Parietal lobe (tissue), 1 donor: Measurements from ENCODE around the gene TTLL5. TPM values are rescaled to one million over a fixed set of nuclear protein-coding genes. Genes with fewer than 3 reads are reported as not detected.

Source experiments
- total RNA-seq: library from RNA; depleted of rRNA; stranded (reverse); fragments of >200 nt; gene quantifications from one replicate; pipeline ENCODE4 v1.2.3, GENCODE V29; 2014

The TTLL5 gene, protein sequence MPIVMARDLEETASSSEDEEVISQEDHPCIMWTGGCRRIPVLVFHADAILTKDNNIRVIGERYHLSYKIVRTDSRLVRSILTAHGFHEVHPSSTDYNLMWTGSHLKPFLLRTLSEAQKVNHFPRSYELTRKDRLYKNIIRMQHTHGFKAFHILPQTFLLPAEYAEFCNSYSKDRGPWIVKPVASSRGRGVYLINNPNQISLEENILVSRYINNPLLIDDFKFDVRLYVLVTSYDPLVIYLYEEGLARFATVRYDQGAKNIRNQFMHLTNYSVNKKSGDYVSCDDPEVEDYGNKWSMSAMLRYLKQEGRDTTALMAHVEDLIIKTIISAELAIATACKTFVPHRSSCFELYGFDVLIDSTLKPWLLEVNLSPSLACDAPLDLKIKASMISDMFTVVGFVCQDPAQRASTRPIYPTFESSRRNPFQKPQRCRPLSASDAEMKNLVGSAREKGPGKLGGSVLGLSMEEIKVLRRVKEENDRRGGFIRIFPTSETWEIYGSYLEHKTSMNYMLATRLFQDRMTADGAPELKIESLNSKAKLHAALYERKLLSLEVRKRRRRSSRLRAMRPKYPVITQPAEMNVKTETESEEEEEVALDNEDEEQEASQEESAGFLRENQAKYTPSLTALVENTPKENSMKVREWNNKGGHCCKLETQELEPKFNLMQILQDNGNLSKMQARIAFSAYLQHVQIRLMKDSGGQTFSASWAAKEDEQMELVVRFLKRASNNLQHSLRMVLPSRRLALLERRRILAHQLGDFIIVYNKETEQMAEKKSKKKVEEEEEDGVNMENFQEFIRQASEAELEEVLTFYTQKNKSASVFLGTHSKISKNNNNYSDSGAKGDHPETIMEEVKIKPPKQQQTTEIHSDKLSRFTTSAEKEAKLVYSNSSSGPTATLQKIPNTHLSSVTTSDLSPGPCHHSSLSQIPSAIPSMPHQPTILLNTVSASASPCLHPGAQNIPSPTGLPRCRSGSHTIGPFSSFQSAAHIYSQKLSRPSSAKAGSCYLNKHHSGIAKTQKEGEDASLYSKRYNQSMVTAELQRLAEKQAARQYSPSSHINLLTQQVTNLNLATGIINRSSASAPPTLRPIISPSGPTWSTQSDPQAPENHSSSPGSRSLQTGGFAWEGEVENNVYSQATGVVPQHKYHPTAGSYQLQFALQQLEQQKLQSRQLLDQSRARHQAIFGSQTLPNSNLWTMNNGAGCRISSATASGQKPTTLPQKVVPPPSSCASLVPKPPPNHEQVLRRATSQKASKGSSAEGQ (N-terminal part only)
- total RNA-seq: 80.4 TPM

GRCh38 chr14:75660630-75661498 is at the start of gene TTLL5, which contains the start of gene ERG28:
Gene TTLL5, plus strand, starts transcription at chr14:75661246. Its CDS starts 1,904 bp downstream, at chr14:75663150.
Gene ERG28, minus strand, starts transcription at chr14:75660876. Its CDS starts 3,374 bp downstream, at chr14:75657502.

GRCh38 chr14:75981426-75982265 is 320.6 kb downstream of the TTLL5 start, which contains the start of gene TGFB3:
Gene TGFB3, minus strand, starts transcription at chr14:75981995. Its CDS starts 1,102 bp downstream, at chr14:75980893.

GRCh38 chr14:75985618-75986438 is 324.8 kb downstream of the TTLL5 start, which contains the start of gene IFT43:
Gene IFT43, plus strand, starts transcription at chr14:75985763. Its CDS starts 24 bp downstream, at chr14:75985787.

Other genes starting within 250 kb of the TTLL5 start
- gene JDP2, start 233.2 kb upstream of the TTLL5 start, total RNA-seq: 2.5 TPM
- gene BATF, start 138.8 kb upstream of the TTLL5 start, total RNA-seq: not detected
- gene FLVCR2, start 82.6 kb upstream of the TTLL5 start, total RNA-seq: 4.4 TPM
- 8.8 TPM for gene ERG28, start 370 bp upstream of the TTLL5 start, total RNA-seq